Endothelial cell of umbilical vein (primary cell): Measurements from ENCODE around the gene HES7. TPM values are rescaled to one million over a fixed set of nuclear protein-coding genes. Genes with fewer than 3 reads are reported as not detected.

Experiments used
- BruUV-seq: library from RNA; stranded (reverse); fragments of 400-500 nt; replicated peaks from 2 replicates; lab custom pipeline; 2021; lab: Mats Ljungman, UMichigan
- CTCF ChIA-PET: fragments of 300-600, 350-600 bp; sonication (Branson Sonifier 250); formaldehyde crosslinking; loops from one replicate; lab custom pipeline; 2021; ENCODE audit warnings: antibody characterized with exemption, inconsistent platforms; lab: Charles Lee
- POLR2A ChIA-PET: fragments of 300-600, 350-600 bp; sonication (Branson Sonifier 250); formaldehyde crosslinking; loops from one replicate; lab custom pipeline; 2021; ENCODE audit warnings: antibody characterized with exemption, inconsistent platforms; lab: Charles Lee
- DNase-seq: peaks from one replicate; pipeline ENCODE4 v3.0.0-alpha.2; 2011; ENCODE audit warnings: low read depth, low spot score
- FAIRE-seq: peaks from 2 replicates; lab custom pipeline; 2011; peaks lifted over from hg19 to GRCh38; lab: Jason Lieb, UNC
- H2AFZ ChIP-seq: 2 replicates; pipeline ENCODE4 v1.6.0; 2012; ENCODE audit warnings: low read depth, low read length, control low read depth, inconsistent platforms
- H3K27ac ChIP-seq: 2 replicates; pipeline ENCODE4 v1.5.1; 2011; ENCODE audit warnings: low read depth, mild to moderate bottlenecking, control low read depth, low read length, moderate library complexity; ENCODE audit not compliant: insufficient read depth
- H3K27me3 ChIP-seq, 2 experiments: 2 replicates each; pipeline versions ENCODE4 v1.6.0 to v1.6.1; 2011; ENCODE audit warnings: low read length in 2 of 2, mixed read lengths in 1 of 2; ENCODE audit not compliant: control insufficient read depth in 2 of 2, insufficient read depth in 2 of 2
- H3K36me3 ChIP-seq, 2 experiments: 2 replicates in 1 of 2; 3 replicates in 1 of 2; pipeline ENCODE4 v1.5.1; 2011; ENCODE audit warnings: low read length in 2 of 2, mild to moderate bottlenecking in 1 of 2, moderate library complexity in 1 of 2; ENCODE audit not compliant: control insufficient read depth in 2 of 2, insufficient read depth in 2 of 2; ENCODE audit errors: extremely low read depth in 1 of 2
- H3K4me1 ChIP-seq: 3 replicates; pipeline ENCODE4 v1.5.1; 2011; ENCODE audit warnings: mild to moderate bottlenecking, low read length; ENCODE audit not compliant: control insufficient read depth, insufficient read depth; ENCODE audit errors: extremely low read depth
- H3K4me2 ChIP-seq: 2 replicates; pipeline ENCODE4 v1.6.1; 2011; ENCODE audit warnings: low read length, control low read depth, mixed read lengths; ENCODE audit not compliant: insufficient read depth
- H3K4me3 ChIP-seq, 3 experiments: fragments of 200-600 bp in 1 of 3; sonication (generic), shearing (Covaris generic) in 1 of 3; replicated peaks in 1 of 3; 2 replicates each; pipeline ENCODE4 v1.5.1; 2011 to 2016; ENCODE audit warnings: control low read depth in 3 of 3, low read length in 3 of 3, mild to moderate bottlenecking in 2 of 3, inconsistent platforms in 1 of 3, low read depth in 1 of 3, moderate library complexity in 1 of 3; ENCODE audit not compliant: insufficient read depth in 1 of 3
- H3K79me2 ChIP-seq: 2 replicates; pipeline ENCODE4 v1.6.0; 2012; ENCODE audit warnings: low read length, inconsistent platforms; ENCODE audit not compliant: control insufficient read depth, insufficient read depth
- H3K9ac ChIP-seq: replicated peaks from 2 replicates; pipeline ENCODE3; 2011; ENCODE audit warnings: low read length, control low read depth; ENCODE audit not compliant: insufficient read depth; ENCODE audit errors: extremely low read depth
- H3K9me1 ChIP-seq: replicated peaks from 3 replicates; pipeline ENCODE4 v1.6.0; 2011; ENCODE audit warnings: mild to moderate bottlenecking, low read length; ENCODE audit not compliant: control insufficient read depth, insufficient read depth; ENCODE audit errors: extremely low read depth
- H3K9me3 ChIP-seq: replicated peaks from 2 replicates; pipeline ENCODE4 v1.5.1; 2012; ENCODE audit warnings: low read length, inconsistent platforms; ENCODE audit not compliant: control insufficient read depth, insufficient read depth
- H4K20me1 ChIP-seq: replicated peaks from 2 replicates; pipeline ENCODE3; 2011; ENCODE audit warnings: mild to moderate bottlenecking, low read length; ENCODE audit not compliant: control insufficient read depth, insufficient read depth; ENCODE audit errors: extremely low read depth
- FOS ChIP-seq: IDR thresholded peaks from 2 replicates; pipeline ENCODE4 v1.6.1; 2011; ENCODE audit warnings: mild to moderate bottlenecking, low read length, moderate library complexity, borderline replicate concordance; ENCODE audit not compliant: insufficient read depth
- GATA2 ChIP-seq: IDR thresholded peaks from 2 replicates; pipeline ENCODE4 v1.7.0; 2011; ENCODE audit warnings: low read depth, mild to moderate bottlenecking, moderate library complexity, mixed read lengths, low read length; ENCODE audit not compliant: insufficient read length, insufficient read depth
- POLR2A ChIP-seq: IDR thresholded peaks from 2 replicates; pipeline ENCODE4 v1.6.1; 2012; ENCODE audit warnings: low read depth, mild to moderate bottlenecking, control low read depth, low read length
- dilution Hi-C: fragments of 300-500 bp; cut with MboI; formaldehyde crosslinking; loops from one replicate; pipeline ENCODE4 v1.15.0; 2019; ENCODE audit warnings: low sequenced_read_pairs; ENCODE audit not compliant: extremely low pct_ligation_motif_present
- intact Hi-C: fragments of 100-400 bp; cut with micrococcal nuclease; formaldehyde crosslinking; loops from one replicate; pipeline ENCODE4 v1.10.0; 2022
- polyA plus RNA-seq, 4 experiments: library from polyadenylated mRNA; depleted of rRNA in 3 of 4; stranded (reverse) in 3 of 4; unstranded in 1 of 4; fragments of >200 nt; gene quantifications; 2 replicates each; pipeline versions ENCODE4 v1.2.1 to v1.2.3, GENCODE V29; 2011 to 2012; ENCODE audit warnings: missing spikeins in 1 of 4
- total RNA-seq: library from RNA; stranded (reverse); gene quantifications from 2 replicates; pipeline ENCODE4 v1.2.3, GENCODE V29; 2021
- TF ChIP-seq, protein P1 (sequence below), 2 donors: IDR thresholded peaks; 1 replicate in 1 of 2; 2 replicates in 1 of 2; pipeline ENCODE4 v1.5.1; 2011; ENCODE audit warnings: low read length in 2 of 2, mild to moderate bottlenecking in 2 of 2, moderate library complexity in 2 of 2, control low read depth in 1 of 2, inconsistent platforms in 1 of 2, low read depth in 1 of 2; ENCODE audit not compliant: insufficient read depth in 1 of 2; ENCODE audit errors: extremely low read depth in 1 of 2

HES7 gene
- total and polyA plus RNA-seq, 2 donors (not counting 3 experiments of a cell fraction or from before 2014, with no cell fraction given): 0.19 to 0.51 TPM

DNA sequence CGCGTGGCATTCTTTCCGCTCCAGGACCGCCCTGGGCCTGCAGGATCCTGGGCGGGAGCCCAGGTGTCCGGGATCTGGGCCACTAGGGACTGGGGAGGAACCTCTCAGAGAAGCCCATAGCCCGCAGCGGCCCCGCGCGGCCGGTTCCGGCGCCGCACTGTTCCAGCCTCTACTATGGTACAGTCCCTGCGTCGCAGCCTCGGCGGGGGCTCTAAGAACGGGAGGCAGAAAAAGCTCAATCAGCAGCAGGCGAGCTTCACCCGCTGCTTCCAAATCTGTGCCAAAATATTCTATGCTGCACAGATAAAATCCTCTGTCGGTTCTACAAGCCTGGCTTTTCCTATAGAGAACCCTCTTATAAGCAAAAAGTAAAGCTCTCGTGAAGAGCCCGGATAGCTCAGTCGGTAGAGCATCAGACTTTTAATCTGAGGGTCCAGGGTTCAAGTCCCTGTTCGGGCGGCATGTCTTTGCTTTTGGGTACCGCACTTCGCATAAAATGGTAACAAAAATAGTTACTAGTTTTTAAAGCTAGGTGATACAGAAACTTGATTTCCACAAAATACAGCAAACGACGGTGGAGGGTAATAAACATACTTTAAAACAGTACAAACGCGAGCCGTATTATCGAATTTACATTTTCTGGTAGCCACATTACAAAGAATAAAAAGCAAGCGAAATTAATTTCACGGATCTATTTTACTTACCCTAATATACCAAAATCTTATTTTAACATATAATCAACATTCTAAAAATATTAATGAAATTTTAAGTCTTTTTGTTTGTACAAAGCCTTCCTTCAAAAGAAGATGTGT lies 4.9 kb downstream of the HES7 start:
- no peak for FAIRE-seq
- dilution Hi-C loops: no loop called here

More for the DNA sequence above, 4.9 kb downstream of the HES7 start:
- DNase-seq: peak; percentile 86
- intact Hi-C loops: loop anchor here (1.0 kb wide), 6 partner anchors 25 to 232 kb away; partner anchors contain the start of gene CTC1
- ChIA-PET CTCF (interaction anchor here (0.8 to 6.8 kb wide), 29 partner anchors 9 to 176 kb away, joined by 3 to 51 read pairs (median 5); partner anchors contain the start of genes ALOX12B, BORCS6 and SLC25A35), POLR2A (interaction anchor here (1.0 to 2.7 kb wide), 3 partner anchors 40 to 102 kb away, joined by 3 to 16 read pairs (median 3); no protein-coding TSS in a partner anchor)
- Histone ChIP-seq H3K9ac (peak overlapping the region; percentile 54), H3K79me2 (no peaks in the 10 kb centered on the region), H3K9me3 (no peaks in the 10 kb centered on the region), H2AFZ (peak overlapping the region; percentile 8), H3K4me3 (peak overlapping the region; percentile 49 to 88 (median 79)), H3K27me3 (peaks cover 30 to 32% of the 10 kb centered on the region in 2 experiments), H3K27ac (peak overlapping the region; percentile 10), H3K4me2 (peak overlapping the region; percentile 54), H4K20me1 (peaks cover 3% of the 10 kb centered on the region), H3K4me1 (peaks cover 31% of the 10 kb centered on the region), H3K9me1 (no peaks in the 10 kb centered on the region), H3K36me3 (no peaks in the 10 kb centered on the region)
- TF ChIP-seq GATA2: peak; percentile 41
- TF ChIP-seq, protein P1, sequence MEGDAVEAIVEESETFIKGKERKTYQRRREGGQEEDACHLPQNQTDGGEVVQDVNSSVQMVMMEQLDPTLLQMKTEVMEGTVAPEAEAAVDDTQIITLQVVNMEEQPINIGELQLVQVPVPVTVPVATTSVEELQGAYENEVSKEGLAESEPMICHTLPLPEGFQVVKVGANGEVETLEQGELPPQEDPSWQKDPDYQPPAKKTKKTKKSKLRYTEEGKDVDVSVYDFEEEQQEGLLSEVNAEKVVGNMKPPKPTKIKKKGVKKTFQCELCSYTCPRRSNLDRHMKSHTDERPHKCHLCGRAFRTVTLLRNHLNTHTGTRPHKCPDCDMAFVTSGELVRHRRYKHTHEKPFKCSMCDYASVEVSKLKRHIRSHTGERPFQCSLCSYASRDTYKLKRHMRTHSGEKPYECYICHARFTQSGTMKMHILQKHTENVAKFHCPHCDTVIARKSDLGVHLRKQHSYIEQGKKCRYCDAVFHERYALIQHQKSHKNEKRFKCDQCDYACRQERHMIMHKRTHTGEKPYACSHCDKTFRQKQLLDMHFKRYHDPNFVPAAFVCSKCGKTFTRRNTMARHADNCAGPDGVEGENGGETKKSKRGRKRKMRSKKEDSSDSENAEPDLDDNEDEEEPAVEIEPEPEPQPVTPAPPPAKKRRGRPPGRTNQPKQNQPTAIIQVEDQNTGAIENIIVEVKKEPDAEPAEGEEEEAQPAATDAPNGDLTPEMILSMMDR (IDR thresholded peaks at IDR 0.05; ENCODE audit: extremely low read depth in 1 of 2, insufficient read depth in 1 of 2, low read depth in 1 of 2, low read length in 2 of 2): peak; percentile 90 to 93
- no peak for TF ChIP-seq FOS
- no peak for TF ChIP-seq POLR2A
- no TSS peak for BruUV-seq
